Neural cell (in vitro differentiated cells): Measurements from ENCODE around the gene OVCA2. TPM values are rescaled to one million over a fixed set of nuclear protein-coding genes. Genes with fewer than 3 reads are reported as not detected.

ENCODE experiments used
- H2AFZ ChIP-seq: fragments of 200-600, 300-800 bp; sonication (generic), shearing (Covaris generic); 2 replicates; pipeline ENCODE4 v1.6.0; 2014; ENCODE audit warnings: low read depth, mild to moderate bottlenecking, antibody characterized with exemption, low read length, moderate library complexity
- H3F3A ChIP-seq: fragments of 200-600 bp; shearing (Covaris generic); 2 replicates; pipeline ENCODE4 v1.6.1; 2016; ENCODE audit warnings: mild to moderate bottlenecking, moderate library complexity, mixed read lengths, antibody characterized with exemption, low read length; ENCODE audit not compliant: insufficient read depth, poor library complexity, severe bottlenecking
- H3K27ac ChIP-seq: fragments of 200-600, 300-800 bp; sonication (generic), shearing (Covaris generic); 2 replicates; pipeline ENCODE4 v1.5.1; 2014; ENCODE audit warnings: mild to moderate bottlenecking, low read length, moderate library complexity
- H3K27me3 ChIP-seq: fragments of 300-800, 200-600 bp; sonication (generic), shearing (Covaris generic); 2 replicates; pipeline ENCODE4 v1.6.0; 2014; ENCODE audit warnings: mild to moderate bottlenecking, low read depth, low read length, moderate library complexity; ENCODE audit not compliant: insufficient read depth
- H3K36me3 ChIP-seq: fragments of 300-800, 200-600 bp; sonication (generic), shearing (Covaris generic); 2 replicates; pipeline ENCODE4 v1.5.1; 2014; ENCODE audit warnings: mild to moderate bottlenecking, antibody characterized with exemption, low read length, moderate library complexity; ENCODE audit not compliant: insufficient read depth
- H3K4me2 ChIP-seq: fragments of 300-800, 200-600 bp; sonication (generic), shearing (Covaris generic); 2 replicates; pipeline ENCODE4 v1.6.0; 2014; ENCODE audit warnings: mild to moderate bottlenecking, low read length
- H3K4me3 ChIP-seq: fragments of 300-800, 200-600 bp; sonication (generic), shearing (Covaris generic); 2 replicates; pipeline ENCODE4 v1.5.1; 2014; ENCODE audit warnings: mild to moderate bottlenecking, low read length, moderate library complexity
- H3K79me2 ChIP-seq: fragments of 200-600 bp; shearing (Covaris generic); replicated peaks from 2 replicates; pipeline ENCODE4 v1.6.0; 2014; ENCODE audit warnings: mild to moderate bottlenecking, low read length, moderate library complexity; ENCODE audit not compliant: insufficient read depth
- H3K9ac ChIP-seq: fragments of 300-800, 200-600 bp; sonication (generic), shearing (Covaris generic); 2 replicates; pipeline ENCODE4 v1.6.1; 2016; ENCODE audit warnings: mild to moderate bottlenecking, low read length, mixed read lengths
- H3K9me2 ChIP-seq: fragments of 200-600 bp; shearing (Covaris generic); 2 replicates; pipeline ENCODE4 v1.6.1; 2016; ENCODE audit warnings: mild to moderate bottlenecking, low read length, mixed read lengths; ENCODE audit not compliant: insufficient read depth
- H3K9me3 ChIP-seq: fragments of 200-600, 300-800 bp; sonication (generic), shearing (Covaris generic); 2 replicates; pipeline ENCODE4 v1.6.1; 2016; ENCODE audit warnings: mild to moderate bottlenecking, mixed run types, low read length, moderate library complexity, mixed read lengths
- H4K20me1 ChIP-seq: fragments of 200-600 bp; shearing (Covaris generic); 2 replicates; pipeline ENCODE4 v1.6.1; 2016; ENCODE audit warnings: mild to moderate bottlenecking, mixed run types; ENCODE audit not compliant: insufficient read depth
- EP300 ChIP-seq: fragments of 450-650 bp; conservative IDR thresholded peaks from 2 replicates; pipeline ENCODE4 v1.6.1; 2014; ENCODE audit warnings: antibody characterized with exemption, mild to moderate bottlenecking, moderate library complexity; ENCODE audit not compliant: poor library complexity, severe bottlenecking
- EZH2 ChIP-seq: fragments of 200-600, 300-800 bp; shearing (Covaris generic), sonication (generic); IDR thresholded peaks from 2 replicates; pipeline ENCODE4 v1.6.1; 2014; ENCODE audit warnings: antibody characterized with exemption, low read length, borderline replicate concordance, mild to moderate bottlenecking; ENCODE audit not compliant: insufficient read depth, poor library complexity, severe bottlenecking
- MXI1 ChIP-seq: fragments of 450-650 bp; conservative IDR thresholded peaks from 2 replicates; pipeline ENCODE4 v1.6.1; 2014; ENCODE audit warnings: antibody characterized with exemption, mild to moderate bottlenecking; ENCODE audit not compliant: poor library complexity, severe bottlenecking
- POLR2AphosphoS5 ChIP-seq: IDR thresholded peaks from 2 replicates; pipeline ENCODE4 v1.6.1; 2012
- RAD21 ChIP-seq: fragments of 450-650 bp; conservative IDR thresholded peaks from 2 replicates; pipeline ENCODE4 v1.6.1; 2014; ENCODE audit warnings: antibody characterized with exemption, mild to moderate bottlenecking, moderate library complexity
- SMC3 ChIP-seq: fragments of 450-650 bp; conservative IDR thresholded peaks from 2 replicates; pipeline ENCODE4 v1.6.1; 2014; ENCODE audit warnings: antibody characterized with exemption, mild to moderate bottlenecking, moderate library complexity; ENCODE audit not compliant: poor library complexity
- TAF1 ChIP-seq: IDR thresholded peaks from 2 replicates; pipeline ENCODE4 v1.6.1; 2012; ENCODE audit warnings: low read depth
- polyA plus RNA-seq: library from polyadenylated mRNA; depleted of rRNA; stranded (reverse); fragments of >200 nt; gene quantifications from 2 replicates; pipeline ENCODE4 v1.2.3, GENCODE V29; 2014
- TF ChIP-seq, protein P1 (sequence below): IDR thresholded peaks from 2 replicates; pipeline ENCODE4 v1.6.1; 2012; ENCODE audit warnings: borderline replicate concordance
- TF ChIP-seq, protein P2 (sequence below): fragments of 450-650 bp; IDR thresholded peaks from 2 replicates; pipeline ENCODE4 v1.5.1; 2014; ENCODE audit warnings: antibody characterized with exemption, mild to moderate bottlenecking, moderate library complexity; ENCODE audit not compliant: poor library complexity, severe bottlenecking

OVCA2 gene
- polyA plus RNA-seq, 1 donor from 2014 or later = 54.4 TPM

DNA sequence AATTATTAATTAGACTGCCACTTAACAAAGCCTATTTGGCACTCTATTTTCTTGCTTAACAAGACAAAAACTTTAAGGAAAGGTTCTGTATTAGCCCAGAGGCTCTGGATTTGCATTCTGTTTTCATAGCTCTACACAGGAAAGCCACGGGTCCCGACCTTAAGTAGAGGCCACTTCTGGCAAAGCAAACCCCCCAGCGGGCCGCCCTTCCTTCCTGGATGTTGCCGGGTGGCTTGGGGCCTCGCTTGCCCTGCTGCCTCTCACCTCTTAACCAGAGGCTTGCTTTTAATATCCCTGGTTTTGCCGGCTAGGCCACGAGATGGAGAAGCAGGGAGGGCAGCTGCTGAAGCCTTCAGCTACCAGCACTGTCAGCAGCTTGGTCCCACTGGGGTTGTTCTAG, 21.1 kb upstream of the OVCA2 start:
- H3K4me3 ChIP-seq = no peak overlapping the region
- TF ChIP-seq, protein P1, sequence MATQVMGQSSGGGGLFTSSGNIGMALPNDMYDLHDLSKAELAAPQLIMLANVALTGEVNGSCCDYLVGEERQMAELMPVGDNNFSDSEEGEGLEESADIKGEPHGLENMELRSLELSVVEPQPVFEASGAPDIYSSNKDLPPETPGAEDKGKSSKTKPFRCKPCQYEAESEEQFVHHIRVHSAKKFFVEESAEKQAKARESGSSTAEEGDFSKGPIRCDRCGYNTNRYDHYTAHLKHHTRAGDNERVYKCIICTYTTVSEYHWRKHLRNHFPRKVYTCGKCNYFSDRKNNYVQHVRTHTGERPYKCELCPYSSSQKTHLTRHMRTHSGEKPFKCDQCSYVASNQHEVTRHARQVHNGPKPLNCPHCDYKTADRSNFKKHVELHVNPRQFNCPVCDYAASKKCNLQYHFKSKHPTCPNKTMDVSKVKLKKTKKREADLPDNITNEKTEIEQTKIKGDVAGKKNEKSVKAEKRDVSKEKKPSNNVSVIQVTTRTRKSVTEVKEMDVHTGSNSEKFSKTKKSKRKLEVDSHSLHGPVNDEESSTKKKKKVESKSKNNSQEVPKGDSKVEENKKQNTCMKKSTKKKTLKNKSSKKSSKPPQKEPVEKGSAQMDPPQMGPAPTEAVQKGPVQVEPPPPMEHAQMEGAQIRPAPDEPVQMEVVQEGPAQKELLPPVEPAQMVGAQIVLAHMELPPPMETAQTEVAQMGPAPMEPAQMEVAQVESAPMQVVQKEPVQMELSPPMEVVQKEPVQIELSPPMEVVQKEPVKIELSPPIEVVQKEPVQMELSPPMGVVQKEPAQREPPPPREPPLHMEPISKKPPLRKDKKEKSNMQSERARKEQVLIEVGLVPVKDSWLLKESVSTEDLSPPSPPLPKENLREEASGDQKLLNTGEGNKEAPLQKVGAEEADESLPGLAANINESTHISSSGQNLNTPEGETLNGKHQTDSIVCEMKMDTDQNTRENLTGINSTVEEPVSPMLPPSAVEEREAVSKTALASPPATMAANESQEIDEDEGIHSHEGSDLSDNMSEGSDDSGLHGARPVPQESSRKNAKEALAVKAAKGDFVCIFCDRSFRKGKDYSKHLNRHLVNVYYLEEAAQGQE = no peak
- TF ChIP-seq SMC3 = no peak
- no peak for TF ChIP-seq EZH2
- TF ChIP-seq RAD21 = no peak
- TF ChIP-seq, protein P2, sequence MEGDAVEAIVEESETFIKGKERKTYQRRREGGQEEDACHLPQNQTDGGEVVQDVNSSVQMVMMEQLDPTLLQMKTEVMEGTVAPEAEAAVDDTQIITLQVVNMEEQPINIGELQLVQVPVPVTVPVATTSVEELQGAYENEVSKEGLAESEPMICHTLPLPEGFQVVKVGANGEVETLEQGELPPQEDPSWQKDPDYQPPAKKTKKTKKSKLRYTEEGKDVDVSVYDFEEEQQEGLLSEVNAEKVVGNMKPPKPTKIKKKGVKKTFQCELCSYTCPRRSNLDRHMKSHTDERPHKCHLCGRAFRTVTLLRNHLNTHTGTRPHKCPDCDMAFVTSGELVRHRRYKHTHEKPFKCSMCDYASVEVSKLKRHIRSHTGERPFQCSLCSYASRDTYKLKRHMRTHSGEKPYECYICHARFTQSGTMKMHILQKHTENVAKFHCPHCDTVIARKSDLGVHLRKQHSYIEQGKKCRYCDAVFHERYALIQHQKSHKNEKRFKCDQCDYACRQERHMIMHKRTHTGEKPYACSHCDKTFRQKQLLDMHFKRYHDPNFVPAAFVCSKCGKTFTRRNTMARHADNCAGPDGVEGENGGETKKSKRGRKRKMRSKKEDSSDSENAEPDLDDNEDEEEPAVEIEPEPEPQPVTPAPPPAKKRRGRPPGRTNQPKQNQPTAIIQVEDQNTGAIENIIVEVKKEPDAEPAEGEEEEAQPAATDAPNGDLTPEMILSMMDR = no peak
- TF ChIP-seq EP300 = no peak
- TF ChIP-seq POLR2AphosphoS5 = no peak
- TF ChIP-seq MXI1 = no peak
- TF ChIP-seq TAF1 = no peak
- H3K4me2 ChIP-seq = no peak overlapping the region
- H3K36me3 ChIP-seq = no peaks in the 10 kb centered on the region
- H2AFZ ChIP-seq = no peak overlapping the region
- H3K9me2 ChIP-seq = no peaks in the 10 kb centered on the region
- H3K27me3 ChIP-seq = peaks cover 16% of the 10 kb centered on the region
- H3K9me3 ChIP-seq = no peaks in the 10 kb centered on the region
- H4K20me1 ChIP-seq = no peaks in the 10 kb centered on the region
- no peaks in the 10 kb centered on the region for H3F3A ChIP-seq
- no peak overlapping the region for H3K9ac ChIP-seq
- no peak overlapping the region for H3K27ac ChIP-seq
- H3K79me2 ChIP-seq = no peaks in the 10 kb centered on the region

DNA sequence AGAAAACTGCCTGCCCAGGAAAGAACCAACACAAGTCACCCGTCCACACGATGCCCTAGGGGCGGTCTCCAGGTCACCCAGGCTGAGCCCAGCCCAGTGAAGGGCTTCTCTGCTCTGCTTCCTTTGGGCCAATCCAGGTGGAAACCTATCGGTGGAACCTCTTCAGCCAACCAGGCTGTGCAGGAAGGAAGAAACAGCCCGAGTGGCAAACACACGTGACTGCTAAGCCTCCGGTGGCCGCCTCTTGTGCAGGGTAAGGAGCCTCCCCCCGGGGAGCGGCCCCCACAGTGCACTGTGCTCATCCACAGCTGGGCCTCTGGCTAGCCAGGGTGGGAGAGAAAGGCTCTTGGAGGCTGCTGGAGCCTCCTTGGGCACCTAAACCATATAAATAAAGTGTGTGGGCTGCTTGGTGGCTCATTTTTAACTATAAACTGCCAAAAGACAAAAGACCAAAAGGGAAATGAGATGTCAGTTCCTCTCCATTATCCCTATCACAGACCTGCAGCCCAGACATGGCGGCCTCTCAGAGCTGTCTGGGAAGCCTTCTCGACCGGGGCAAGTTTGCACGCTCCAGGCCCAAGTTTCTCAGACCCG, 19.1 kb upstream of the OVCA2 start:
- Histone ChIP-seq H3K9me2 (no peaks in the 10 kb centered on the region), H3K4me3 (peak overlapping the region; percentile 90), H3F3A (no peaks in the 10 kb centered on the region), H3K9me3 (no peaks in the 10 kb centered on the region), H3K4me2 (peak overlapping the region; percentile 2), H2AFZ (no peak overlapping the region), H3K79me2 (no peaks in the 10 kb centered on the region), H3K9ac (peak overlapping the region; percentile 51), H3K27me3 (peaks cover 24% of the 10 kb centered on the region), H4K20me1 (no peaks in the 10 kb centered on the region), H3K27ac (peak overlapping the region; percentile 34), H3K36me3 (no peaks in the 10 kb centered on the region)
- TF ChIP-seq, protein P1 = no peak
- TF ChIP-seq SMC3 = no peak
- no peak for TF ChIP-seq RAD21
- TF ChIP-seq EP300 = no peak
- no peak for TF ChIP-seq MXI1
- TF ChIP-seq TAF1 = no peak
- TF ChIP-seq, protein P2 = no peak
- no peak for TF ChIP-seq POLR2AphosphoS5
- no peak for TF ChIP-seq EZH2
